ENCODE measurements around the gene CCNA2. TPM values are rescaled to one million over a fixed set of nuclear protein-coding genes. Genes with fewer than 3 reads are reported as not detected.

Gene CCNA2
- total RNA-seq, 1 experiment from 2014 or later: 89.2 TPM

- Histone ChIP-seq H3K23ac (ENCODE audit: insufficient read length, low read depth, low read length) (no peak overlapping the region), H3K4me2 (ENCODE audit: insufficient read depth, insufficient read length, low read length) (no peak overlapping the region), H2BK5ac (ENCODE audit: insufficient read length, low read length) (no peak overlapping the region), H3K18ac (ENCODE audit: insufficient read length, low read depth, low read length) (no peak overlapping the region), H3K9ac (ENCODE audit: extremely low read depth, insufficient read length, low read length) (no peak overlapping the region), H3K27me3 (ENCODE audit: insufficient read depth, low read length) (no peaks in the 10 kb centered on the region), H3K23me2 (ENCODE audit: insufficient read length, low read depth, low read length, poor library complexity, severe bottlenecking) (no peaks in the 10 kb centered on the region), H3K9me3 (ENCODE audit: control insufficient read depth, low read depth, low read length) (no peaks in the 10 kb centered on the region), H2BK20ac (ENCODE audit: low read depth, low read length, poor library complexity, severe bottlenecking) (no peak overlapping the region), H3K56ac (ENCODE audit: insufficient read length, low read depth, low read length) (no peak overlapping the region), H3T11ph (ENCODE audit: low read length) (no peak overlapping the region), H3K79me1 (ENCODE audit: insufficient read depth, low read depth, low read length, poor library complexity, severe bottlenecking) (no peaks in the 10 kb centered on the region), H4K5ac (ENCODE audit: insufficient read length, low read depth, low read length) (no peak overlapping the region), H4K20me1 (ENCODE audit: control insufficient read depth, insufficient read depth, insufficient read length) (no peaks in the 10 kb centered on the region), H2BK120ac (ENCODE audit: low read depth, low read length, poor library complexity, severe bottlenecking) (no peak overlapping the region), H3K4ac (ENCODE audit: low read depth, low read length) (no peak overlapping the region), H3K4me1 (ENCODE audit: insufficient read depth, low read length) (peaks cover 5% of the 10 kb centered on the region; the same call in 1 of the 2 replicates), H2BK15ac (ENCODE audit: low read depth, low read length) (no peak overlapping the region), H4K8ac (replicated peaks; ENCODE audit: insufficient read length, low read depth, low read length) (no peak overlapping the region), H2BK12ac (ENCODE audit: insufficient read length, low read depth, low read length) (no peak overlapping the region), H3K14ac (ENCODE audit: insufficient read depth, low read length) (no peak overlapping the region), H2AFZ (ENCODE audit: low read length) (no peak overlapping the region), H2AK5ac (ENCODE audit: insufficient read length, low read length) (no peak overlapping the region), H3K27ac (ENCODE audit: insufficient read length, low read depth, low read length) (no peak overlapping the region), H4K91ac (ENCODE audit: insufficient read length, low read depth, low read length) (no peak overlapping the region), H3K79me2 (ENCODE audit: insufficient read depth, low read length) (no peaks in the 10 kb centered on the region)
- no peaks in the 10 kb centered on the region for H3K9me3 Mint-ChIP-seq
- WGBS (ENCODE audit: extremely low coverage, insufficient read length, low lambda C conversion rate): no CpG with 5 or more reads among the region's 2 CpGs
- no peaks in the 10 kb centered on the region for H3K36me3 Mint-ChIP-seq (ENCODE audit: insufficient read depth in 1 of 3, low read depth in 3 of 3)
- peaks cover 5% of the 10 kb centered on the region for H3K27me3 Mint-ChIP-seq (ENCODE audit: low read depth)
- TF ChIP-seq CTCF (conservative IDR thresholded peaks at IDR 0.05): no peak
- no peak for DNase-seq
- H3K27ac Mint-ChIP-seq: no peak overlapping the region
- peaks cover 13 to 17% of the 10 kb centered on the region in 2 experiments for H3K4me1 Mint-ChIP-seq
- no peak overlapping the region for H3K4me3 Mint-ChIP-seq
Measured at GRCh38 chr4:121788896-121789295, 34.8 kb downstream of the CCNA2 start.

All from H9 (cell line).